Measurements from ENCODE around the gene AAMP.

AAMP gene

GRCh38 chr2:218307415-218308090, 37.6 kb upstream of the AAMP start:
- no peak overlapping the region for H3K27ac ChIP-seq (ENCODE audit: low read depth, low read length)
- H3K27me3 ChIP-seq (ENCODE audit: control insufficient read depth, insufficient read depth, low read length) = no peaks in the 10 kb centered on the region
- H3K4me3 ChIP-seq (ENCODE audit: low read depth, low read length) = no peak overlapping the region
- no peak overlapping the region for H3K9ac ChIP-seq (ENCODE audit: low read depth, low read length)
- no peaks in the 10 kb centered on the region for H3K36me3 ChIP-seq (ENCODE audit: control insufficient read depth, insufficient read depth, low read length)
- H3K4me1 ChIP-seq (ENCODE audit: control insufficient read depth, insufficient read depth, low read length) = no peaks in the 10 kb centered on the region
- no peaks in the 10 kb centered on the region for H3K9me3 ChIP-seq (ENCODE audit: control insufficient read depth, insufficient read depth, low read length)

GRCh38 chr2:218306184-218306920, 36.4 kb upstream of the AAMP start:
- Histone ChIP-seq H3K4me3 (ENCODE audit: low read depth, low read length) (no peak overlapping the region), H3K9ac (ENCODE audit: low read depth, low read length) (no peak overlapping the region), H3K27me3 (ENCODE audit: control insufficient read depth, insufficient read depth, low read length) (no peaks in the 10 kb centered on the region), H3K9me3 (ENCODE audit: control insufficient read depth, insufficient read depth, low read length) (no peaks in the 10 kb centered on the region), H3K27ac (ENCODE audit: low read depth, low read length) (no peak overlapping the region), H3K36me3 (ENCODE audit: control insufficient read depth, insufficient read depth, low read length) (no peaks in the 10 kb centered on the region), H3K4me1 (ENCODE audit: control insufficient read depth, insufficient read depth, low read length) (no peaks in the 10 kb centered on the region)

GRCh38 chr2:218305383-218305782, 35.4 kb upstream of the AAMP start:
- Histone ChIP-seq H3K4me3 (ENCODE audit: low read depth, low read length) (no peak overlapping the region), H3K9me3 (ENCODE audit: control insufficient read depth, insufficient read depth, low read length) (no peaks in the 10 kb centered on the region), H3K4me1 (ENCODE audit: control insufficient read depth, insufficient read depth, low read length) (no peaks in the 10 kb centered on the region), H3K9ac (ENCODE audit: low read depth, low read length) (no peak overlapping the region), H3K27ac (ENCODE audit: low read depth, low read length) (no peak overlapping the region), H3K36me3 (ENCODE audit: control insufficient read depth, insufficient read depth, low read length) (no peaks in the 10 kb centered on the region), H3K27me3 (ENCODE audit: control insufficient read depth, insufficient read depth, low read length) (no peaks in the 10 kb centered on the region)

GRCh38 chr2:218301176-218301819, 31.4 kb upstream of the AAMP start:
- Histone ChIP-seq H3K4me3 (ENCODE audit: low read depth, low read length) (no peak overlapping the region), H3K9me3 (ENCODE audit: control insufficient read depth, insufficient read depth, low read length) (no peaks in the 10 kb centered on the region), H3K27ac (ENCODE audit: low read depth, low read length) (no peak overlapping the region), H3K27me3 (ENCODE audit: control insufficient read depth, insufficient read depth, low read length) (no peaks in the 10 kb centered on the region), H3K9ac (ENCODE audit: low read depth, low read length) (no peak overlapping the region), H3K4me1 (ENCODE audit: control insufficient read depth, insufficient read depth, low read length) (no peaks in the 10 kb centered on the region), H3K36me3 (ENCODE audit: control insufficient read depth, insufficient read depth, low read length) (no peaks in the 10 kb centered on the region)

GRCh38 chr2:218300141-218300540, 30.2 kb upstream of the AAMP start:
- no peak overlapping the region for H3K9ac ChIP-seq (ENCODE audit: low read depth, low read length)
- no peaks in the 10 kb centered on the region for H3K9me3 ChIP-seq (ENCODE audit: control insufficient read depth, insufficient read depth, low read length)
- no peak overlapping the region for H3K4me3 ChIP-seq (ENCODE audit: low read depth, low read length)
- H3K27me3 ChIP-seq (ENCODE audit: control insufficient read depth, insufficient read depth, low read length) = no peaks in the 10 kb centered on the region
- no peak overlapping the region for H3K27ac ChIP-seq (ENCODE audit: low read depth, low read length)
- peaks cover 1% of the 10 kb centered on the region; the same call in 1 of the 2 replicates for H3K4me1 ChIP-seq (ENCODE audit: control insufficient read depth, insufficient read depth, low read length)
- H3K36me3 ChIP-seq (ENCODE audit: control insufficient read depth, insufficient read depth, low read length) = no peaks in the 10 kb centered on the region

- Histone ChIP-seq H3K4me1 (ENCODE audit: control insufficient read depth, insufficient read depth, low read length) (peaks cover 10% of the 10 kb centered on the region), H3K9ac (ENCODE audit: low read depth, low read length) (no peak overlapping the region), H3K36me3 (ENCODE audit: control insufficient read depth, insufficient read depth, low read length) (no peaks in the 10 kb centered on the region), H3K4me3 (ENCODE audit: low read depth, low read length) (no peak overlapping the region), H3K27ac (ENCODE audit: low read depth, low read length) (no peak overlapping the region), H3K27me3 (ENCODE audit: control insufficient read depth, insufficient read depth, low read length) (no peaks in the 10 kb centered on the region), H3K9me3 (ENCODE audit: control insufficient read depth, insufficient read depth, low read length) (no peaks in the 10 kb centered on the region)
These were observed 28.5 kb upstream of the AAMP start for GRCh38 chr2:218298314-218298875.

- no peaks in the 10 kb centered on the region for H3K27me3 ChIP-seq (ENCODE audit: control insufficient read depth, insufficient read depth, low read length)
- no peak overlapping the region for H3K4me3 ChIP-seq (ENCODE audit: low read depth, low read length)
These were observed 26.9 kb upstream of the AAMP start for GRCh38 chr2:218296847-218297246.

GRCh38 chr2:218296200-218296599, 26.3 kb upstream of the AAMP start:
- no peaks in the 10 kb centered on the region; the same call in 1 of the 2 replicates for H3K27me3 ChIP-seq (ENCODE audit: control insufficient read depth, insufficient read depth, low read length)
- peaks cover 20% of the 10 kb centered on the region for H3K4me1 ChIP-seq (ENCODE audit: control insufficient read depth, insufficient read depth, low read length)
- H3K27ac ChIP-seq (ENCODE audit: low read depth, low read length) = no peak overlapping the region
- H3K4me3 ChIP-seq (ENCODE audit: low read depth, low read length) = no peak overlapping the region
- H3K36me3 ChIP-seq (ENCODE audit: control insufficient read depth, insufficient read depth, low read length) = no peaks in the 10 kb centered on the region
- no peak overlapping the region for H3K9ac ChIP-seq (ENCODE audit: low read depth, low read length)
- no peaks in the 10 kb centered on the region for H3K9me3 ChIP-seq (ENCODE audit: control insufficient read depth, insufficient read depth, low read length)

More at GRCh38 chr2:218296847-218297246, 26.9 kb upstream of the AAMP start:
- H3K4me1 ChIP-seq (ENCODE audit: control insufficient read depth, insufficient read depth, low read length) = peaks cover 20% of the 10 kb centered on the region
- H3K9ac ChIP-seq (ENCODE audit: low read depth, low read length) = no peak overlapping the region
- H3K36me3 ChIP-seq (ENCODE audit: control insufficient read depth, insufficient read depth, low read length) = no peaks in the 10 kb centered on the region
- no peaks in the 10 kb centered on the region for H3K9me3 ChIP-seq (ENCODE audit: control insufficient read depth, insufficient read depth, low read length)
- no peak overlapping the region for H3K27ac ChIP-seq (ENCODE audit: low read depth, low read length)

GRCh38 chr2:218295029-218295428, 25.1 kb upstream of the AAMP start:
- no peaks in the 10 kb centered on the region; the same call in 1 of the 2 replicates for H3K27me3 ChIP-seq (ENCODE audit: control insufficient read depth, insufficient read depth, low read length)
- peaks cover 20% of the 10 kb centered on the region for H3K4me1 ChIP-seq (ENCODE audit: control insufficient read depth, insufficient read depth, low read length)
- no peaks in the 10 kb centered on the region for H3K36me3 ChIP-seq (ENCODE audit: control insufficient read depth, insufficient read depth, low read length)
- H3K9ac ChIP-seq (ENCODE audit: low read depth, low read length) = no peak overlapping the region
- H3K27ac ChIP-seq (ENCODE audit: low read depth, low read length) = no peak overlapping the region
- no peaks in the 10 kb centered on the region for H3K9me3 ChIP-seq (ENCODE audit: control insufficient read depth, insufficient read depth, low read length)
- no peak overlapping the region for H3K4me3 ChIP-seq (ENCODE audit: low read depth, low read length)

- no peaks in the 10 kb centered on the region; the same call in 1 of the 2 replicates for H3K27me3 ChIP-seq (ENCODE audit: control insufficient read depth, insufficient read depth, low read length)
- no peaks in the 10 kb centered on the region for H3K9me3 ChIP-seq (ENCODE audit: control insufficient read depth, insufficient read depth, low read length)
- H3K27ac ChIP-seq (ENCODE audit: low read depth, low read length) = no peak overlapping the region
- no peak overlapping the region for H3K4me3 ChIP-seq (ENCODE audit: low read depth, low read length)
- no peak overlapping the region for H3K9ac ChIP-seq (ENCODE audit: low read depth, low read length)
- no peaks in the 10 kb centered on the region for H3K36me3 ChIP-seq (ENCODE audit: control insufficient read depth, insufficient read depth, low read length)
- H3K4me1 ChIP-seq (ENCODE audit: control insufficient read depth, insufficient read depth, low read length) = peaks cover 20% of the 10 kb centered on the region
These were observed 24.6 kb upstream of the AAMP start for GRCh38 chr2:218294430-218295022.

Measured in HUES48 (cell line).